ENCODE data around the gene VIPR2.

Gene VIPR2

DNA sequence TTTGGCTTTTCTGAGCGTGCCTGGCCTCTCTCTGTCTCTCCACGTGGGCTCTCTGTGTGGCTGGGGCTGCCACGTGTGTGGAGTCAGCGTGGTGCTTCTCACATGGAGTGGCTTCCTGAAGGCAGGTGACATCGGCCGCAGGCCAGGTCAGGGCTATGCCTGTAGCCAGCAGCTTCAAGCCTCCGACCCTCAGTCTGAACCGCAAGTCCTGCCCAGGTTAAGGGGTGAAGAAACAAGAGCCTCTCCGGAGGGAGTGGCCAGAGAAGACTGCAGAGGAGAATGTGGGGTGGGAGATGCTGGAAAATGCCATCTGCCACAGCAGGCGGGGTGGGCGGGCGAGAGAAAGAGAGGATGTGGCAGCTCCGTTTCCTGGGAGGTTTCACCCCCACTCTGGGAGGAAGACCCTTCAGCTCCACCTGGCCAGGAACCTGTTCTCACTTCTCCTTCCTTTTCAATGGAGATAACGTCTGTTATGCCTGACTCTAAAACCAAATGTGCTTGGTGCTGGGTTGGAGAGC is 14.3 kb upstream of the VIPR2 start:
- DNase-seq, result peak in 2 of 10 donors; percentile 72 to 84
- intact Hi-C loops (cut with DNase I), result no loop called here

GRCh38 chr7:159158125-159158887 is 13.6 kb upstream of the VIPR2 start:
- intact Hi-C loops (cut with DNase I), result no loop called here
- peak in 2 of 10 donors; percentile 44 to 62 for DNase-seq

DNA sequence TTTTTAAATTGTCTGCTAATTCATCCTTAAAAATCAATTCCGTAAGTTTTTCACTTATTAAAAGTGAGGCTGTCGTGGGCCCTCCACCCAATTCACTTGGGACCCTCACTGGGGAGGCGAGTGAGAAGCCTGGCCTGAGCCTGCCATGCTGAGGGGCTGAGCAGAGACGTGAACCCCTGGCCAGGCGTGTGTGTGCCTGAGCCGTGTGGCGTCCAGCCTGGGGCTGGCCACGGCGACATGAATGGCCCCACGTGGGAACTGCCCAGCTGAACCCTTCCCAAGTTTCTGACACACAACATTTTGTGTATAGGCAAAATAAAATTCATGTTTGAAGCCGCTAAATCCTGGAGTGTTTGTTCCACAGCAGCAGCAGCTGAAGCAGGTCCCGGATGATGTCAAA is 13.0 kb upstream of the VIPR2 start:
- intact Hi-C loops (cut with DNase I), result loop anchor here (2.0 kb wide), 1 partner anchor 21 kb away; no protein-coding TSS in a partner anchor
- DNase-seq, result peak in 1 of 10 donors; percentile 27

- intact Hi-C loops (cut with DNase I), result loop anchor here (2.0 kb wide), 1 partner anchor 20 kb away; no protein-coding TSS in a partner anchor
- peak in 1 of 10 donors; percentile 67 for DNase-seq
Measured at GRCh38 chr7:159156436-159157245, 12.0 kb upstream of the VIPR2 start.

DNA sequence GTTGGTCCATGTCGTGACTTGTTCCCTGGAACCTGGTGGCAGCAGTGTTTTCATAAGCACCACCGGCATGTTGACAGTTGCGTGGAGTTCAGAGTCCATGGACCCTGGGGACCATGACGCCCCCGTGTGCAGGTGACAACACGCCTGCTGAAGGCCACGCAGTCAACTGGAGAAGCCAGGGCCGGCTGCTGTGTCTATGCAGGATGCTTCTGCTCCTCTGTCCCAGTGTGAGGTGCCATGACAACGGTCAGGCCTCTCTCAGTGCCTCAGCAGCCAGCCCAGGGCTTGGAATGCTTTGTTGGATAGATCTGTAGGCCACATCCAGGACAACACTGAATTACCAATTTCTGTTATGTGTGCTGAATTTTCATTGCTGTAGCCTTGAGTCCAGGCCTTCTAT is 10.7 kb upstream of the VIPR2 start:
- DNase-seq, result peak in 2 of 10 donors; percentile 56 to 63
- intact Hi-C loops (cut with DNase I), result no loop called here

- intact Hi-C loops (cut with DNase I), result no loop called here
- DNase-seq, result peak in 1 of 10 donors; percentile 55
Measured at GRCh38 chr7:159154243-159154642, 9.6 kb upstream of the VIPR2 start.

DNA sequence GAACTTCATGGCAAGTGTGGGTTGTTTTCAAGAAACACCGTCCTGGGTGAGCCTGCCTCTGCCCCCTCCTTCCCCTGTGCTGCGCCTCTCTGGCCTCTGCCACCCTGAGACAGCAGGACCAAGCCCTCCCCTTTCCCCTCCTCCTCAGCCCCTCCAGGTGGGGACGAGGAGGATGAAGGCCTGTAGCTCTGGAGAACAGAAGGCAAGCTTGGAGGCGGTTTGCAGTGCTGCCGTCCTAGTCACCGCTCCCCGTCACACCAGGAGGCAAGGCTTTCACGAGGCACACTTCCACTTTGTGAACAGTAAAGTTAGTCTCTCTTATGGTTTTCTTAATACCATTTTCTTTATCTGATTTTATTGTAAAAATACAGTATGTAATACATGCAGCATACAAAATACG is 8.8 kb upstream of the VIPR2 start:
- intact Hi-C loops (cut with DNase I), result no loop called here
- peak in 1 of 10 donors; percentile 65 for DNase-seq

GRCh38 chr7:159152816-159153215 is 8.1 kb upstream of the VIPR2 start:
- intact Hi-C loops (cut with DNase I), result no loop called here
- DNase-seq, result peak in 1 of 10 donors; percentile 50

DNA sequence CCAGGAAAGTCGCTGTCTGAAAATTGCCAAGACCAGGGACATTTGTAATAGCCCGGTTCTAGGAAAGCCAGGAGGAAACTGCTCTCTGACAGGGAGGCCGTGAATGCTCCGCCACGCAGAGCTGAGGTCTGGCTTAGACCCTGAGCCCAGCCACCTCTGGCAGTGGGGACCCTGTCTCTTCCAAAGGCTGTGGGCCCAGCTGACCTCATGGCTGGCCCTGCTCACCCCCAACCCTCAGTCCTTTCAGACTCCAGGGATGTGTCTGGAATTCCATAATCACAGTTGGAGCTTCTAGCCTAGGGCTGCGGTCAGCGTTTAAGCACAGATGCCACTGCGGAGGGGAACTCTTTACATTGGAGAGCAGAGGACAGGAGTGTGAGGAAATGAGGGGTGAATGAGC is 6.6 kb upstream of the VIPR2 start:
- intact Hi-C loops (cut with DNase I), result no loop called here
- DNase-seq, result peak in 1 of 10 donors; percentile 37

DNA sequence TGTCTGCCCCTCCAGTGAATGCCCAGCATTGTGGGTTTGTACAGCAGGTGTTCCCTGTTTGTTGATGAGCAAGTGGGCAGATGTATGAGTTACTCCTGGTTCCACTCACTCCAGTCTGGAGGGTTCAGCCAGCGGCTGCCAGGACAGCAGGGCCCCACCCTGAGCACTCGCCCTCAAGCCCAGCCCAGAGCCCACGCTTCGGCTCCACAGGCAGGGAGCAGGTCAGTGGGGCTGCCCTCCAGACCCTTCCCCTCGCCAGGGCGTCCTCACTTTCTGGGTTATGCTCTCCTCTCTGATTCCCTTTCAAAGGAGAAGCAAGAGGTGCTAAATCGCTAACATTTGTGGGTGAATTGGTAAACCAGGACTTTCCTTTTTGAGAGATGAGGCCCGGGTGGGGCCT is 4.8 kb upstream of the VIPR2 start:
- intact Hi-C loops (cut with DNase I), result no loop called here
- peak in 3 of 10 donors; percentile 46 to 50 (median 48) for DNase-seq

GRCh38 chr7:159148430-159149395 is 4.0 kb upstream of the VIPR2 start:
- DNase-seq, result peak in 3 of 10 donors; percentile 61 to 77 (median 68)
- intact Hi-C loops (cut with DNase I), result no loop called here

DNA sequence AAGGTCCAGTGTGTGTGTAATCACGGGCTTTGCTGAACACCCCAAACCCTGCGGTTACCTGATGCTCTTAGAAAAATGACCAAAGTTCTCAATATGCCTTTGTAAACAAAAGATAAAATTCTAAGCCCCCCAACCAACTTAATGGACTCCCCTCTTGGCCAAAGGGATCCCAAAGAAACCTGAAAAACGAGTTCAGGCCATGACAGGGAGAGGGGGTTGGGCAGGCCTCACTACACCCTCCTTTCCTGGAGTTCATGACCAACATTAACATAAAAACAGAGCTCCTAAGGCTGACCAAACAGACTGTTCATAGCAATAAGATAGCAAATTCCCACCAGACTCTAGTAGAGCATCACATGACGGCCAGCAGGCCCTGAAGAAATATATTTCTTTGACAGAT is 3.0 kb upstream of the VIPR2 start:
- no peak for DNase-seq

DNA sequence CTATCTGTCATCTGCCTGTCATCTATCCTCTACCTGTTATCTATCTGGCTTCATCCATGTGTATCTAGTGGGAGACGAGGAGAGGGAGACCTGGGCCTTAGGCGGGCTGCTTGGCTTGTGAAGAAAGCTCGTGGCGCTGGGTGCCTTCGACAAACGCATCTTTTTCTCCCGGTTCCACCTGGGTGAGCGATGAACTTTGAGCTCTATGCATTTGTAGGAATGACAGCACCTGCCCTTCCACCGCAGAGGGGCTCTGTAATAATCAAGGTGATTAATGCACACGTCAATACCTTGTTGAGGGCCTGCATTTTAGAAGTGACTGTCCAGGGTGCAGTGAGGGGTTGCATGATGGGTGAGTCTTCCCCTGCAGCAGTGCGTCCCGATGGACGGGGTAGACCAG is 2.6 kb upstream of the VIPR2 start:
- DNase-seq, result peak in 2 of 10 donors; percentile 20 to 55

More for the DNA sequence above, 3.0 kb upstream of the VIPR2 start:
- intact Hi-C loops (cut with DNase I), result no loop called here

GRCh38 chr7:159146084-159146858 is 1.6 kb upstream of the VIPR2 start:
- intact Hi-C loops (cut with DNase I), result no loop called here
- no peak for DNase-seq

More for the DNA sequence above, 2.6 kb upstream of the VIPR2 start:
- intact Hi-C loops (cut with DNase I), result no loop called here

GRCh38 chr7:159145490-159145855 is 806 bp upstream of the VIPR2 start:
- DNase-seq, result peak in 2 of 10 donors; percentile 72 to 84
- intact Hi-C loops (cut with DNase I), result no loop called here

DNA sequence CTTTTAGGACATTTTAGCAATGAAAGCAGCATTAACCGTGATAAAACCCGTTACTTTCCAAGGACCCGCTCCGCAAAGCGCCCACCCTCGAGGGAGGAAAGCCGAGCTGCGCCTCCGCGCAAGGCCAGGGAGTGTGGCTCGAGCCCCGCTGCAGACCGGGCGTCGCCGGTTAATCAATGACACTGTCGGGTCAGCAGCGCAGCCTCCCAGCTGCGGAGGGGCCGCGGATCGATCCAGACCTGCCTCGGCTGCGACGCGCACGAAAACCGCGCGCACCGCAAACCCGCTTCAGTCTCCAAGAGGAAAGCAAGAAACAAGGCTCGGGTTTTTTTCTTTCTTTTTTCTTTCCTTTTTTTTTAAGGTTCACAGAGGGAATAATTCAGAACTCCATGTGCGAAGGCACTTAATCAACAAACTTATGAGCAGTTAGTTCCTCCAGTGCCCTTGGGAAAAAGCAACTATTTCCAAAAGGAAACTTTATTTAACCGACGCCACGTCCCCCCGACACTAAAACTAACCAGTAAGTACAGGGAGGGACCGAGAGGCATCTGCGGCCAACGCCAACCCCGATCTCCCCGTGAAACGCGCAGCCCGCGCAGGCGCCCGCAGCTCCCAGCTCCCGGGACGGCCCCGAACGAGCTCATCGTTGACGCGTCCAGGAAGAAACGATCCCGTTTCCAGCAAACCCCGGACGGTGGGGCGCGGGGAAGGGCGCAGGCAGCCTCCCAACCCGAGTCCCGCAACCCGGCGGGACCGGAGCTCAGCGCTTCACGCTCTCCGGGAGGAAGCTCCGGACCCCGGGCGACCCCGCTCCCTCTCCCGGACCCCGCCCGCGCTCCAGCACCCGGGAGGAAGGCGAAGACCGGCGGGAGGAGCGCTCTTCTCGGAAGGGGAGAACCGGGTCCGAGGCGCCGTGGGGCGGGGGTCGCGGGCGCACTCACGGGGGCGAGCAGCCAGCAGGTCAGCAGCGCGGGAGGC is 598 bp downstream of the VIPR2 start:
- peak in 2 of 10 donors; percentile 71 to 81 for DNase-seq
- intact Hi-C loops (cut with DNase I), result no loop called here

DNA sequence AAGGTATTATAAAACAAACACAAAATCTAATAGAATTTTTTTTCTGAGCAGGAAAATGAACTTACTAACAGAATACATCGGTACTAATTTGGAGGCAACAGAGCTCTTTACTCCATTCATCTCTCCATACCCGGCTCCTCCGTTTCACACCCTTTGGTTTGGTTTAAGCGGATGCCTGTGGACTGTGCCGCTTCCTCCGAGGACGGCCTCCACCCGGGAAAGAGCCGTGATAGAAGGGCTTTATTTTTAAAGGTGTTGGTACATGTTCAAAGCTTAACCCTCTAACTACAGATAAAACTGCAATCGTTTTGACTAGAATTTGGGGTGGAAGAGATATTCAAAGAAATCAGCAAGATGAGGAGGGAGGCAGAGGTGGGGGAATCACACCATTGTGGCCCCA is 1.9 kb downstream of the VIPR2 start:
- peak in 2 of 10 donors; percentile 48 to 55 for DNase-seq
- intact Hi-C loops (cut with DNase I), result no loop called here

DNA sequence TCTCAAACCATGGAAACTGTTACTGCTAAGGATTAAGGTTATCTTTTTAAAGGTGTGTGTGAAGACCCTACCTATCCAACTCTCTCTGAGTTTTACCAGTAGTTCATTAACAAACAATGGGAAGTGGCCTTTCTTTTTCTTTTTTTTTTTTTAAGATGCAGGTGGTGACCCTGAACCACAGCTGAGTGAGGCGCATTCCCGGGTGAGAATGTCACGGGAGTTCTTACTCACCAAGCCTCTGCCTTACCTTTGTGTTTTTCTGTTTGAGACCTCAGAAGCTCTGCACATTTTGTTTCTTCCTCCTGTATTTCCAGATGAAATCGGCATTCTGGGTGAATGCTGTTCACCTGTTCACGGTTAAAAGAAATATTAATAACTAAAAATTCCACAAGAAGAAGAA is 2.5 kb downstream of the VIPR2 start:
- DNase-seq, result peak in 1 of 10 donors; percentile 36
- intact Hi-C loops (cut with DNase I), result no loop called here
